Stimulated activated naive CD4-positive, alpha-beta T cell (primary cell): ENCODE results near the gene DCHS1.
A peak's percentile ranks its signal among the peaks of the same experiment; 100 is the strongest.

ENCODE experiments used
- DNase-seq, 6 experiments: peaks; one replicate each; lab custom pipeline; 2025; lab: John Stamatoyannopoulos, UW

The DCHS1 gene

GRCh38 chr11:6646576-6646917 lies 9.1 kb downstream of the DCHS1 start:
- DNase-seq, result no peak

GRCh38 chr11:6646071-6646470 lies 9.5 kb downstream of the DCHS1 start:
- DNase-seq, result no peak

GRCh38 chr11:6642957-6643356 lies 12.7 kb downstream of the DCHS1 start:
- no peak for DNase-seq

- no peak for DNase-seq
Observed at GRCh38 chr11:6640985-6641701, 14.5 kb downstream of the DCHS1 start.

GRCh38 chr11:6640036-6640984 lies 15.3 kb downstream of the DCHS1 start:
- no peak for DNase-seq

GRCh38 chr11:6638429-6638828 lies 17.2 kb downstream of the DCHS1 start:
- no peak for DNase-seq

- no peak for DNase-seq
Observed at GRCh38 chr11:6637871-6638270, 17.7 kb downstream of the DCHS1 start.

GRCh38 chr11:6636480-6636879 lies 19.1 kb downstream of the DCHS1 start:
- DNase-seq, result no peak

GRCh38 chr11:6635082-6635932 lies 20.3 kb downstream of the DCHS1 start:
- no peak for DNase-seq

GRCh38 chr11:6634534-6634933 lies 21.1 kb downstream of the DCHS1 start:
- no peak for DNase-seq

- DNase-seq, result no peak
Observed at GRCh38 chr11:6633422-6634408, 21.9 kb downstream of the DCHS1 start.

- no peak for DNase-seq
Observed at GRCh38 chr11:6632116-6633073, 23.2 kb downstream of the DCHS1 start.

GRCh38 chr11:6631361-6631890 lies 24.2 kb downstream of the DCHS1 start:
- DNase-seq, result no peak

GRCh38 chr11:6630632-6631291 lies 24.8 kb downstream of the DCHS1 start:
- DNase-seq, result no peak

GRCh38 chr11:6629892-6630631 lies 25.5 kb downstream of the DCHS1 start:
- no peak for DNase-seq

GRCh38 chr11:6629573-6629891 lies 26.1 kb downstream of the DCHS1 start:
- no peak for DNase-seq

GRCh38 chr11:6628526-6628925 lies 27.1 kb downstream of the DCHS1 start:
- DNase-seq, result no peak

- peak in 3 of 6 experiments; percentile 4 to 20 (median 12) for DNase-seq
Observed at GRCh38 chr11:6627762-6628241, 27.8 kb downstream of the DCHS1 start.
